Esophagus muscularis mucosa (tissue), 3 donors: ENCODE results near the gene FAM78B.

ENCODE experiments used
- POLR2A ChIP-seq: fragments of 450-650 bp; IDR thresholded peaks from one replicate; pipeline ENCODE4 v1.6.1; 2017; ENCODE audit warnings: antibody characterized with exemption, moderate library complexity, mild to moderate bottlenecking, low read depth
- POLR2AphosphoS5 ChIP-seq, 2 donors: sonication (generic); formaldehyde crosslinking; IDR thresholded peaks; one replicate each; pipeline ENCODE4 v1.6.1; 2017; ENCODE audit warnings: antibody characterized with exemption in 2 of 2
- TF ChIP-seq, protein P1 (sequence below), 3 experiments: fragments of 200-600 bp in 2 of 3; fragments of 450-650 bp in 1 of 3; sonication (generic) in 2 of 3; IDR thresholded peaks; one replicate each; pipeline ENCODE4 v1.5.1; 2017 to 2019; ENCODE audit warnings: antibody characterized with exemption in 3 of 3, mild to moderate bottlenecking in 2 of 3, moderate library complexity in 1 of 3

DNA sequence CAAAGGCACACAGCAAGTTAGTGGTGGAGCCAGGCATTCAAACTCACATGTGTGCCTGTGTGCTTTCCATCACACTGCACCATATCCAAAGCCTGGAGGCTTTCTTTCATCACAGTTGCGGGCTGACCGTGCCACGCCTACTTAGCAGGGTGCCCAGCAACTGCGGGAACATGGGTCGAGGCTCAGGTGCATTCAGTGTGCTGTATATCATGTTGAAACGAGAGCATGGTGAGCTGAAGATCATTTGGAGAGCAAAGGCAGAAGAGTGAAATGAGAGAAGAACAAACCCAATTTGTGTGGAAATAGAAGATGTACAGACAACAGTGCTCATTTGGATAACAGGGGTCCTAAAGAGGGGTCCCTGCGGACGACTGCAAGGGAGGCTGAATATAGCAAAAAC, 46.5 kb downstream of the FAM78B start:
- TF ChIP-seq POLR2A (no peak), POLR2AphosphoS5 (IDR thresholded peaks at IDR 0.05) (no peak)
- TF ChIP-seq, protein P1, sequence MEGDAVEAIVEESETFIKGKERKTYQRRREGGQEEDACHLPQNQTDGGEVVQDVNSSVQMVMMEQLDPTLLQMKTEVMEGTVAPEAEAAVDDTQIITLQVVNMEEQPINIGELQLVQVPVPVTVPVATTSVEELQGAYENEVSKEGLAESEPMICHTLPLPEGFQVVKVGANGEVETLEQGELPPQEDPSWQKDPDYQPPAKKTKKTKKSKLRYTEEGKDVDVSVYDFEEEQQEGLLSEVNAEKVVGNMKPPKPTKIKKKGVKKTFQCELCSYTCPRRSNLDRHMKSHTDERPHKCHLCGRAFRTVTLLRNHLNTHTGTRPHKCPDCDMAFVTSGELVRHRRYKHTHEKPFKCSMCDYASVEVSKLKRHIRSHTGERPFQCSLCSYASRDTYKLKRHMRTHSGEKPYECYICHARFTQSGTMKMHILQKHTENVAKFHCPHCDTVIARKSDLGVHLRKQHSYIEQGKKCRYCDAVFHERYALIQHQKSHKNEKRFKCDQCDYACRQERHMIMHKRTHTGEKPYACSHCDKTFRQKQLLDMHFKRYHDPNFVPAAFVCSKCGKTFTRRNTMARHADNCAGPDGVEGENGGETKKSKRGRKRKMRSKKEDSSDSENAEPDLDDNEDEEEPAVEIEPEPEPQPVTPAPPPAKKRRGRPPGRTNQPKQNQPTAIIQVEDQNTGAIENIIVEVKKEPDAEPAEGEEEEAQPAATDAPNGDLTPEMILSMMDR (IDR thresholded peaks at IDR 0.05) = no peak
